IMR-90 (cell line): ENCODE measurements around the gene SQSTM1. TPM values are rescaled to one million over a fixed set of nuclear protein-coding genes. Genes with fewer than 3 reads are reported as not detected.
"Not testable (repeated sequence)": the region's sequence is repeated elsewhere in the genome, so short reads cannot be mapped to it uniquely, and the experiment has no call there.

Experiments used
- ATAC-seq: fragments of 200-7000 bp; cut with Tn5 transposase; 2 replicates; pipeline ENCODE4 v1.9.1; 2020; ENCODE audit warnings: low read depth, mild to moderate bottlenecking, moderate library complexity
- BruUV-seq: library from RNA; stranded (reverse); fragments of 400-500 nt; replicated peaks from 2 replicates; lab custom pipeline; 2021; lab: Mats Ljungman, UMichigan
- CTCF ChIA-PET: fragments of 300-600 bp; formaldehyde crosslinking; extraction: SDS; loops from one replicate; lab custom pipeline; 2021; ENCODE audit warnings: antibody characterized with exemption; lab: Yijun Ruan, JAX
- POLR2A ChIA-PET: fragments of 300-600 bp; sonication (Branson Sonifier 250); formaldehyde crosslinking; loops from one replicate; lab custom pipeline; 2022; ENCODE audit warnings: antibody characterized with exemption; ENCODE audit not compliant: unreplicated experiment; lab: Charles Lee
- DNase-seq: peaks from one replicate; pipeline ENCODE4 v3.0.0; 2013
- H2AFZ ChIP-seq: replicated peaks from 2 replicates; pipeline ENCODE3; 2013; ENCODE audit warnings: low read length, mild to moderate bottlenecking; ENCODE audit not compliant: poor library complexity
- H2AK5ac ChIP-seq: 2 replicates; pipeline ENCODE4 v1.6.1; 2013; ENCODE audit warnings: low read depth, low read length, inconsistent platforms
- H2AK9ac ChIP-seq: replicated peaks from 2 replicates; pipeline ENCODE3; 2013; ENCODE audit warnings: mild to moderate bottlenecking, low read depth, low read length, moderate library complexity; ENCODE audit not compliant: poor library complexity
- H2BK120ac ChIP-seq: 2 replicates; pipeline ENCODE4 v1.6.1; 2013; ENCODE audit warnings: low read depth, low read length, inconsistent platforms
- H2BK15ac ChIP-seq: 3 replicates; pipeline ENCODE4 v1.6.1; 2013; ENCODE audit warnings: low read depth, low read length, inconsistent platforms
- H2BK20ac ChIP-seq: 2 replicates; pipeline ENCODE4 v1.6.1; 2013; ENCODE audit warnings: low read depth, mild to moderate bottlenecking, inconsistent platforms, low read length, moderate library complexity
- H2BK5ac ChIP-seq: 2 replicates; pipeline ENCODE4 v1.6.1; 2013; ENCODE audit warnings: mild to moderate bottlenecking, low read depth, low read length, inconsistent platforms; ENCODE audit not compliant: poor library complexity, severe bottlenecking
- H3K14ac ChIP-seq: replicated peaks from 2 replicates; pipeline ENCODE4 v1.6.1; 2013; ENCODE audit warnings: low read depth, low read length, inconsistent platforms
- H3K18ac ChIP-seq: 2 replicates; pipeline ENCODE4 v1.6.1; 2013; ENCODE audit warnings: low read depth, low read length, control low read depth
- H3K23ac ChIP-seq: 2 replicates; pipeline ENCODE4 v1.6.1; 2013; ENCODE audit warnings: low read depth, low read length, inconsistent platforms
- H3K27ac ChIP-seq: 2 replicates; pipeline ENCODE4 v1.5.1; 2013; ENCODE audit warnings: mild to moderate bottlenecking, control low read depth, low read length; ENCODE audit not compliant: insufficient read depth
- H3K27me3 ChIP-seq: 2 replicates; pipeline ENCODE4 v1.6.1; 2013; ENCODE audit warnings: low read length; ENCODE audit not compliant: control insufficient read depth, insufficient read depth
- H3K36me3 ChIP-seq: 2 replicates; pipeline ENCODE4 v1.6.1; 2013; ENCODE audit warnings: low read length, mixed read lengths; ENCODE audit not compliant: control insufficient read depth, insufficient read depth
- H3K4ac ChIP-seq: 2 replicates; pipeline ENCODE4 v1.6.1; 2013; ENCODE audit warnings: low read depth, low read length, inconsistent platforms
- H3K4me1 ChIP-seq: 2 replicates; pipeline ENCODE4 v1.6.1; 2013; ENCODE audit warnings: low read length, mixed read lengths; ENCODE audit not compliant: control insufficient read depth, insufficient read depth
- H3K4me2 ChIP-seq: 2 replicates; pipeline ENCODE4 v1.6.1; 2013; ENCODE audit warnings: low read depth, mild to moderate bottlenecking, control low read depth, low read length, moderate library complexity
- H3K4me3 ChIP-seq: 2 replicates; pipeline ENCODE4 v1.5.1; 2013; ENCODE audit warnings: low read depth, mild to moderate bottlenecking, control low read depth, low read length, moderate library complexity; ENCODE audit not compliant: insufficient read depth
- H3K56ac ChIP-seq: 2 replicates; pipeline ENCODE4 v1.6.1; 2013; ENCODE audit warnings: low read length, inconsistent platforms; ENCODE audit not compliant: insufficient read depth; ENCODE audit errors: extremely low read depth
- H3K79me1 ChIP-seq, 2 experiments: 2 replicates each; pipeline ENCODE4 v1.6.1; 2013; ENCODE audit warnings: low read length in 2 of 2, inconsistent platforms in 1 of 2, low read depth in 1 of 2
- H3K9ac ChIP-seq: 2 replicates; pipeline ENCODE4 v1.6.1; 2013; ENCODE audit warnings: low read depth, low read length, control low read depth
- H3K9me1 ChIP-seq: 2 replicates; pipeline ENCODE4 v1.6.1; 2013; ENCODE audit warnings: low read length, inconsistent platforms; ENCODE audit not compliant: insufficient read depth
- H3K9me3 ChIP-seq: 2 replicates; pipeline ENCODE4 v1.6.1; 2013; ENCODE audit warnings: low read length; ENCODE audit not compliant: control insufficient read depth, insufficient read depth
- H4K20me1 ChIP-seq: 2 replicates; pipeline ENCODE4 v1.6.1; 2013; ENCODE audit warnings: low read length, inconsistent platforms; ENCODE audit not compliant: insufficient read depth
- H4K5ac ChIP-seq: 2 replicates; pipeline ENCODE4 v1.6.1; 2013; ENCODE audit warnings: mild to moderate bottlenecking, low read depth, low read length, control low read depth
- H4K8ac ChIP-seq, 2 experiments: 2 replicates each; pipeline ENCODE4 v1.6.1; 2013; ENCODE audit warnings: low read depth in 2 of 2, low read length in 2 of 2, control low read depth in 1 of 2, inconsistent platforms in 1 of 2
- H4K91ac ChIP-seq: 2 replicates; pipeline ENCODE4 v1.6.1; 2013; ENCODE audit warnings: low read depth, low read length, inconsistent platforms; ENCODE audit not compliant: insufficient read depth
- WGBS, 2 experiments: methylation state at CpG; one replicate each; pipeline versions ENCODE4 v1.1.5 to v1.1.7; 2013; ENCODE audit warnings: missing lambda C conversion rate in 2 of 2; ENCODE audit not compliant: insufficient read length in 1 of 2; ENCODE audit errors: extremely low coverage in 2 of 2; 5-methylcytosine and 5-hydroxymethylcytosine counted together
- dilution Hi-C: fragments of 300-500 bp; cut with HindIII; formaldehyde crosslinking; loops from one replicate; pipeline ENCODE4 v1.14.3; 2018; ENCODE audit warnings: low sequenced_read_pairs; ENCODE audit not compliant: unreplicated experiment
- in situ Hi-C: fragments of 300-500 bp; cut with MboI; formaldehyde crosslinking; loops from 3 replicates; pipeline ENCODE4 v1.14.3; 2019; ENCODE audit warnings: low sequenced_read_pairs, inconsistent platforms, mixed read lengths
- intact Hi-C: fragments of 100-400 bp; cut with micrococcal nuclease; formaldehyde crosslinking; loops from 2 replicates; pipeline ENCODE4 v1.10.0; 2022
- polyA plus RNA-seq, 3 experiments: library from polyadenylated mRNA; depleted of rRNA; stranded (reverse); fragments of >200 nt; gene quantifications; 2 replicates each; pipeline ENCODE4 v1.2.3, GENCODE V29; 2012; ENCODE audit warnings: low replicate concordance in 1 of 3
- total RNA-seq: library from RNA; depleted of rRNA; stranded (reverse); fragments of >200 nt; gene quantifications from 2 replicates; pipeline ENCODE4 v1.2.3, GENCODE V29; 2012

Gene SQSTM1
- total and polyA plus RNA-seq, 2 of the 4 experiments (the other 2 are of a cell fraction) = 152 to 184 TPM

GRCh38 chr5:179834871-179835270 is 14.2 kb downstream of the SQSTM1 start:
- H3K14ac ChIP-seq, H2BK5ac ChIP-seq, H2BK20ac ChIP-seq, H3K56ac ChIP-seq, H2BK15ac ChIP-seq, H4K8ac ChIP-seq, intact Hi-C loops, H4K5ac ChIP-seq, H4K91ac ChIP-seq, ATAC-seq, H3K4me1 ChIP-seq, H2AK9ac ChIP-seq, H3K4me3 ChIP-seq, CTCF ChIA-PET, H3K27ac ChIP-seq, DNase-seq, H3K18ac ChIP-seq, H3K27me3 ChIP-seq, H3K23ac ChIP-seq, BruUV-seq, H3K4me2 ChIP-seq, H3K4ac ChIP-seq, in situ Hi-C loops, H2AK5ac ChIP-seq, H2BK120ac ChIP-seq, H2AFZ ChIP-seq, H3K9me1 ChIP-seq, H3K9ac ChIP-seq, dilution Hi-C loops, H3K9me3 ChIP-seq, POLR2A ChIA-PET: not testable (repeated sequence)
- peaks cover 80% of the 10 kb centered on the region for H4K20me1 ChIP-seq
- H3K79me1 ChIP-seq = peaks cover 14 to 50% of the 10 kb centered on the region in 2 experiments
- no CpG with 5 or more reads among the region's 28 CpGs for WGBS, 2 experiments
- peaks cover 70% of the 10 kb centered on the region for H3K36me3 ChIP-seq
